Body of pancreas (tissue), 4 donors: ENCODE measurements around the gene WDR44.
"Not testable (repeated sequence)": the region's sequence is repeated elsewhere in the genome, so short reads cannot be mapped to it uniquely, and the experiment has no call there.

ENCODE experiments used
- CTCF ChIP-seq, 7 experiments: fragments of 450-650 bp in 4 of 7; fragments of 200-600 bp in 3 of 7; sonication (generic) in 3 of 7; IDR thresholded peaks; one replicate each; pipeline ENCODE4 v1.5.1; 2016 to 2019; ENCODE audit warnings: antibody characterized with exemption in 7 of 7
- POLR2A ChIP-seq, 3 donors: fragments of 450-650 bp; IDR thresholded peaks; one replicate each; pipeline ENCODE4 v1.6.1; 2016; ENCODE audit warnings: antibody characterized with exemption in 3 of 3, mild to moderate bottlenecking in 2 of 3

- TF ChIP-seq CTCF, POLR2A (IDR thresholded peaks at IDR 0.05): not testable (repeated sequence)
These were observed 124.9 kb downstream of the WDR44 start for GRCh38 chrX:118470721-118471347.
